Ishikawa (cell line): Measurements from ENCODE around the gene AGTR1.

Source experiments
- CEBPB ChIP-seq: IDR thresholded peaks from 2 replicates; pipeline ENCODE4 v1.6.1; 2012
- CREB1 ChIP-seq: IDR thresholded peaks from 2 replicates; pipeline ENCODE4 v1.6.1; 2012; ENCODE audit warnings: low read depth
- EP300 ChIP-seq: IDR thresholded peaks from 2 replicates; pipeline ENCODE4 v1.6.1; 2012; ENCODE audit warnings: borderline replicate concordance
- MAX ChIP-seq: IDR thresholded peaks from 2 replicates; pipeline ENCODE4 v1.6.1; 2012
- NFIC ChIP-seq: IDR thresholded peaks from 2 replicates; pipeline ENCODE4 v1.6.1; 2012
- YY1 ChIP-seq: IDR thresholded peaks from 2 replicates; pipeline ENCODE4 v1.6.1; 2012; ENCODE audit warnings: low read depth
- TF ChIP-seq, protein P1 (sequence below): IDR thresholded peaks from 2 replicates; pipeline ENCODE4 v1.6.1; 2012; ENCODE audit warnings: low read depth, mild to moderate bottlenecking
- TF ChIP-seq, protein P2 (sequence below): IDR thresholded peaks from 2 replicates; pipeline ENCODE4 v1.6.1; 2012

GRCh38 chr3:148698190-148698810 lies 597 bp downstream of the AGTR1 start:
- TF ChIP-seq, protein P1, sequence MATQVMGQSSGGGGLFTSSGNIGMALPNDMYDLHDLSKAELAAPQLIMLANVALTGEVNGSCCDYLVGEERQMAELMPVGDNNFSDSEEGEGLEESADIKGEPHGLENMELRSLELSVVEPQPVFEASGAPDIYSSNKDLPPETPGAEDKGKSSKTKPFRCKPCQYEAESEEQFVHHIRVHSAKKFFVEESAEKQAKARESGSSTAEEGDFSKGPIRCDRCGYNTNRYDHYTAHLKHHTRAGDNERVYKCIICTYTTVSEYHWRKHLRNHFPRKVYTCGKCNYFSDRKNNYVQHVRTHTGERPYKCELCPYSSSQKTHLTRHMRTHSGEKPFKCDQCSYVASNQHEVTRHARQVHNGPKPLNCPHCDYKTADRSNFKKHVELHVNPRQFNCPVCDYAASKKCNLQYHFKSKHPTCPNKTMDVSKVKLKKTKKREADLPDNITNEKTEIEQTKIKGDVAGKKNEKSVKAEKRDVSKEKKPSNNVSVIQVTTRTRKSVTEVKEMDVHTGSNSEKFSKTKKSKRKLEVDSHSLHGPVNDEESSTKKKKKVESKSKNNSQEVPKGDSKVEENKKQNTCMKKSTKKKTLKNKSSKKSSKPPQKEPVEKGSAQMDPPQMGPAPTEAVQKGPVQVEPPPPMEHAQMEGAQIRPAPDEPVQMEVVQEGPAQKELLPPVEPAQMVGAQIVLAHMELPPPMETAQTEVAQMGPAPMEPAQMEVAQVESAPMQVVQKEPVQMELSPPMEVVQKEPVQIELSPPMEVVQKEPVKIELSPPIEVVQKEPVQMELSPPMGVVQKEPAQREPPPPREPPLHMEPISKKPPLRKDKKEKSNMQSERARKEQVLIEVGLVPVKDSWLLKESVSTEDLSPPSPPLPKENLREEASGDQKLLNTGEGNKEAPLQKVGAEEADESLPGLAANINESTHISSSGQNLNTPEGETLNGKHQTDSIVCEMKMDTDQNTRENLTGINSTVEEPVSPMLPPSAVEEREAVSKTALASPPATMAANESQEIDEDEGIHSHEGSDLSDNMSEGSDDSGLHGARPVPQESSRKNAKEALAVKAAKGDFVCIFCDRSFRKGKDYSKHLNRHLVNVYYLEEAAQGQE, result no peak
- no peak for TF ChIP-seq EP300
- no peak for TF ChIP-seq YY1
- no peak for TF ChIP-seq CEBPB
- TF ChIP-seq CREB1, result no peak
- TF ChIP-seq, protein P2, sequence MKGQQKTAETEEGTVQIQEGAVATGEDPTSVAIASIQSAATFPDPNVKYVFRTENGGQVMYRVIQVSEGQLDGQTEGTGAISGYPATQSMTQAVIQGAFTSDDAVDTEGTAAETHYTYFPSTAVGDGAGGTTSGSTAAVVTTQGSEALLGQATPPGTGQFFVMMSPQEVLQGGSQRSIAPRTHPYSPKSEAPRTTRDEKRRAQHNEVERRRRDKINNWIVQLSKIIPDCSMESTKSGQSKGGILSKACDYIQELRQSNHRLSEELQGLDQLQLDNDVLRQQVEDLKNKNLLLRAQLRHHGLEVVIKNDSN, result no peak
- no peak for TF ChIP-seq NFIC
- no peak for TF ChIP-seq MAX
